HL-60 (cell line): ENCODE measurements around the gene SBNO2.
A peak's percentile ranks its signal among the peaks of the same experiment; 100 is the strongest.

Experiments used
- DNase-seq, 2 experiments: peaks; one replicate each; pipeline ENCODE4 v3.0.0-alpha.2; 2010 to 2020; ENCODE audit warnings: low read depth in 1 of 2, low spot score in 1 of 2
- H3K27ac ChIP-seq: fragments of 250-450 bp; sonication (Bioruptor Pico); replicated peaks from 2 replicates; pipeline ENCODE4 v1.5.1; 2020; ENCODE audit warnings: mild to moderate bottlenecking, moderate library complexity
- H3K27me3 ChIP-seq: fragments of 250-450 bp; sonication (Bioruptor Pico); 2 replicates; pipeline ENCODE4 v1.5.1; 2021; ENCODE audit warnings: mild to moderate bottlenecking, moderate library complexity; ENCODE audit not compliant: insufficient read depth, poor library complexity, severe bottlenecking
- H3K4me3 ChIP-seq: replicated peaks from 2 replicates; pipeline ENCODE4 v1.5.1; 2011; ENCODE audit warnings: mild to moderate bottlenecking, control low read depth, low read length; ENCODE audit not compliant: insufficient read depth
- CTCF ChIP-seq: IDR thresholded peaks from one replicate; pipeline ENCODE4 v1.5.1; 2011; ENCODE audit warnings: low read length, control low read depth, inconsistent platforms; ENCODE audit not compliant: insufficient read depth
- GABPA ChIP-seq: IDR thresholded peaks from 2 replicates; pipeline ENCODE4 v1.6.1; 2012; ENCODE audit warnings: low read depth
- POLR2AphosphoS5 ChIP-seq: IDR thresholded peaks from 2 replicates; pipeline ENCODE4 v1.6.1; 2012; ENCODE audit warnings: low read depth
- REST ChIP-seq: IDR thresholded peaks from 2 replicates; pipeline ENCODE4 v1.6.1; 2012; ENCODE audit warnings: low read depth; ENCODE audit not compliant: insufficient replicate concordance
- SPI1 ChIP-seq: IDR thresholded peaks from 2 replicates; pipeline ENCODE4 v1.6.1; 2012; ENCODE audit warnings: low read depth, mild to moderate bottlenecking, borderline replicate concordance

SBNO2 gene

GRCh38 chr19:1091544-1092175, 82.4 kb downstream of the SBNO2 start:
- H3K4me3 ChIP-seq = no peak overlapping the region
- TF ChIP-seq GABPA = no peak
- no peaks in the 10 kb centered on the region for H3K27me3 ChIP-seq
- DNase-seq = no peak
- H3K27ac ChIP-seq = no peak overlapping the region

- Histone ChIP-seq H3K4me3 (no peak overlapping the region), H3K27ac (no peak overlapping the region), H3K27me3 (no peaks in the 10 kb centered on the region)
- DNase-seq = no peak
- TF ChIP-seq CTCF = no peak
- no peak for TF ChIP-seq REST
- no peak for TF ChIP-seq GABPA
- TF ChIP-seq SPI1 = no peak
- no peak for TF ChIP-seq POLR2AphosphoS5
Measured at GRCh38 chr19:1090731-1091543, 83.1 kb downstream of the SBNO2 start.

GRCh38 chr19:1089891-1090290, 84.2 kb downstream of the SBNO2 start:
- Histone ChIP-seq H3K27me3 (no peaks in the 10 kb centered on the region), H3K4me3 (no peak overlapping the region), H3K27ac (no peak overlapping the region)
- no peak for TF ChIP-seq REST
- no peak for TF ChIP-seq POLR2AphosphoS5
- no peak for TF ChIP-seq CTCF
- no peak for TF ChIP-seq SPI1
- no peak for TF ChIP-seq GABPA
- no peak for DNase-seq

GRCh38 chr19:1089126-1089771, 84.8 kb downstream of the SBNO2 start:
- Histone ChIP-seq H3K27ac (peak overlapping the region; percentile 82), H3K27me3 (no peaks in the 10 kb centered on the region), H3K4me3 (no peak overlapping the region)
- DNase-seq = no peak
- TF ChIP-seq REST (no peak), GABPA (no peak), POLR2AphosphoS5 (no peak; the same call in 1 of the 2 replicates), SPI1 (no peak), CTCF (no peak)
